ENCODE measurements around the gene PPP2R3A. TPM values are rescaled to one million over a fixed set of nuclear protein-coding genes. Genes with fewer than 3 reads are reported as not detected.

PPP2R3A gene
- total and polyA plus RNA-seq, 9 of the 15 experiments (the other 6 are each of a cell fraction or from before 2014, with no cell fraction given): 0.10 to 0.50 (median 0.24) TPM

GRCh38 chr3:136196401-136197158, 231.1 kb downstream of the PPP2R3A start (continued):
- TF ChIP-seq CLOCK (CRISPR knock-in tag; IDR thresholded peaks at IDR 0.05; ENCODE audit: borderline replicate concordance): no peak
- TF ChIP-seq MYC (IDR thresholded peaks at IDR 0.05; ENCODE audit: low read depth, low read length): peak; percentile 97
- peak; percentile 97 for TF ChIP-seq MYC (CRISPR knock-in tag; IDR thresholded peaks at IDR 0.05; ENCODE audit: borderline replicate concordance, low read depth)
- TF ChIP-seq CBX2 (IDR thresholded peaks at IDR 0.05; ENCODE audit: insufficient read depth, low read length, poor library complexity, severe bottlenecking): no peak
- no peak for TF ChIP-seq ZBTB34 (CRISPR knock-in tag; IDR thresholded peaks at IDR 0.05)
- TF ChIP-seq GTF2A2 (tag; IDR thresholded peaks at IDR 0.05): no peak
- no peak for TF ChIP-seq PCBP2 (IDR thresholded peaks at IDR 0.05; ENCODE audit: low read depth, low read length, poor library complexity, severe bottlenecking)
- TF ChIP-seq MIER1 (IDR thresholded peaks at IDR 0.05; ENCODE audit: low read depth): 0 out of 2 replicates have a peak, but pooled peaks have one; percentile 11
- no peak for TF ChIP-seq PTTG1 (tag; IDR thresholded peaks at IDR 0.05; ENCODE audit: low read depth)
- 0 out of 4 replicates have a peak, but pooled peaks of 1 of the 2 experiments have one; percentile 19 for TF ChIP-seq SRF (CRISPR knock-in tag; IDR thresholded peaks at IDR 0.05)
- TF ChIP-seq ELF1 (tag; IDR thresholded peaks at IDR 0.05): peak; percentile 11
- TF ChIP-seq KLF16 (IDR thresholded peaks at IDR 0.05): no peak
- TF ChIP-seq ZNF41 (CRISPR knock-in tag; conservative IDR thresholded peaks at IDR 0.05): no peak
- no peak for TF ChIP-seq FOXJ3 (CRISPR knock-in tag; IDR thresholded peaks at IDR 0.05)
- peak; percentile 90 for TF ChIP-seq CREB3L1 (IDR thresholded peaks at IDR 0.05; ENCODE audit: borderline replicate concordance, low read depth)
- TF ChIP-seq NR2C2 (CRISPR knock-in tag; IDR thresholded peaks at IDR 0.05): peak; percentile 81; the same call in 1 of the 2 replicates
- peak; percentile 84 for TF ChIP-seq NR2C2 (tag; IDR thresholded peaks at IDR 0.05)
- no peak for TF ChIP-seq PTRF (tag; IDR thresholded peaks at IDR 0.05)
- peak; percentile 95; the same call in 1 of the 2 replicates for TF ChIP-seq ZNF232 (CRISPR knock-in tag; IDR thresholded peaks at IDR 0.05)

All from K562 (cell line).